IMR-90 (cell line): ENCODE data around the gene STYK1. TPM values are rescaled to one million over a fixed set of nuclear protein-coding genes. Genes with fewer than 3 reads are reported as not detected.

Source experiments
- ATAC-seq: fragments of 200-7000 bp; cut with Tn5 transposase; 2 replicates; pipeline ENCODE4 v1.9.1; 2020; ENCODE audit warnings: low read depth, mild to moderate bottlenecking, moderate library complexity
- BruUV-seq: library from RNA; stranded (reverse); fragments of 400-500 nt; replicated peaks from 2 replicates; lab custom pipeline; 2021; lab: Mats Ljungman, UMichigan
- CTCF ChIA-PET: fragments of 300-600 bp; formaldehyde crosslinking; extraction: SDS; loops from one replicate; lab custom pipeline; 2021; ENCODE audit warnings: antibody characterized with exemption; lab: Yijun Ruan, JAX
- POLR2A ChIA-PET: fragments of 300-600 bp; sonication (Branson Sonifier 250); formaldehyde crosslinking; loops from one replicate; lab custom pipeline; 2022; ENCODE audit warnings: antibody characterized with exemption; ENCODE audit not compliant: unreplicated experiment; lab: Charles Lee
- DNase-seq: peaks from one replicate; pipeline ENCODE4 v3.0.0; 2013
- H2AFZ ChIP-seq: replicated peaks from 2 replicates; pipeline ENCODE3; 2013; ENCODE audit warnings: low read length, mild to moderate bottlenecking; ENCODE audit not compliant: poor library complexity
- H2AK5ac ChIP-seq: 2 replicates; pipeline ENCODE4 v1.6.1; 2013; ENCODE audit warnings: low read depth, low read length, inconsistent platforms
- H2AK9ac ChIP-seq: replicated peaks from 2 replicates; pipeline ENCODE3; 2013; ENCODE audit warnings: mild to moderate bottlenecking, low read depth, low read length, moderate library complexity; ENCODE audit not compliant: poor library complexity
- H2BK120ac ChIP-seq: 2 replicates; pipeline ENCODE4 v1.6.1; 2013; ENCODE audit warnings: low read depth, low read length, inconsistent platforms
- H2BK15ac ChIP-seq: 3 replicates; pipeline ENCODE4 v1.6.1; 2013; ENCODE audit warnings: low read depth, low read length, inconsistent platforms
- H2BK20ac ChIP-seq: 2 replicates; pipeline ENCODE4 v1.6.1; 2013; ENCODE audit warnings: low read depth, mild to moderate bottlenecking, inconsistent platforms, low read length, moderate library complexity
- H2BK5ac ChIP-seq: 2 replicates; pipeline ENCODE4 v1.6.1; 2013; ENCODE audit warnings: mild to moderate bottlenecking, low read depth, low read length, inconsistent platforms; ENCODE audit not compliant: poor library complexity, severe bottlenecking
- H3K14ac ChIP-seq: replicated peaks from 2 replicates; pipeline ENCODE4 v1.6.1; 2013; ENCODE audit warnings: low read depth, low read length, inconsistent platforms
- H3K18ac ChIP-seq: 2 replicates; pipeline ENCODE4 v1.6.1; 2013; ENCODE audit warnings: low read depth, low read length, control low read depth
- H3K23ac ChIP-seq: 2 replicates; pipeline ENCODE4 v1.6.1; 2013; ENCODE audit warnings: low read depth, low read length, inconsistent platforms
- H3K27ac ChIP-seq: 2 replicates; pipeline ENCODE4 v1.5.1; 2013; ENCODE audit warnings: mild to moderate bottlenecking, control low read depth, low read length; ENCODE audit not compliant: insufficient read depth
- H3K27me3 ChIP-seq: 2 replicates; pipeline ENCODE4 v1.6.1; 2013; ENCODE audit warnings: low read length; ENCODE audit not compliant: control insufficient read depth, insufficient read depth
- H3K36me3 ChIP-seq: 2 replicates; pipeline ENCODE4 v1.6.1; 2013; ENCODE audit warnings: low read length, mixed read lengths; ENCODE audit not compliant: control insufficient read depth, insufficient read depth
- H3K4ac ChIP-seq: 2 replicates; pipeline ENCODE4 v1.6.1; 2013; ENCODE audit warnings: low read depth, low read length, inconsistent platforms
- H3K4me1 ChIP-seq: 2 replicates; pipeline ENCODE4 v1.6.1; 2013; ENCODE audit warnings: low read length, mixed read lengths; ENCODE audit not compliant: control insufficient read depth, insufficient read depth
- H3K4me2 ChIP-seq: 2 replicates; pipeline ENCODE4 v1.6.1; 2013; ENCODE audit warnings: low read depth, mild to moderate bottlenecking, control low read depth, low read length, moderate library complexity
- H3K4me3 ChIP-seq: 2 replicates; pipeline ENCODE4 v1.5.1; 2013; ENCODE audit warnings: low read depth, mild to moderate bottlenecking, control low read depth, low read length, moderate library complexity; ENCODE audit not compliant: insufficient read depth
- H3K56ac ChIP-seq: 2 replicates; pipeline ENCODE4 v1.6.1; 2013; ENCODE audit warnings: low read length, inconsistent platforms; ENCODE audit not compliant: insufficient read depth; ENCODE audit errors: extremely low read depth
- H3K79me1 ChIP-seq, 2 experiments: 2 replicates each; pipeline ENCODE4 v1.6.1; 2013; ENCODE audit warnings: low read length in 2 of 2, inconsistent platforms in 1 of 2, low read depth in 1 of 2
- H3K9ac ChIP-seq: 2 replicates; pipeline ENCODE4 v1.6.1; 2013; ENCODE audit warnings: low read depth, low read length, control low read depth
- H3K9me1 ChIP-seq: 2 replicates; pipeline ENCODE4 v1.6.1; 2013; ENCODE audit warnings: low read length, inconsistent platforms; ENCODE audit not compliant: insufficient read depth
- H3K9me3 ChIP-seq: 2 replicates; pipeline ENCODE4 v1.6.1; 2013; ENCODE audit warnings: low read length; ENCODE audit not compliant: control insufficient read depth, insufficient read depth
- H4K20me1 ChIP-seq: 2 replicates; pipeline ENCODE4 v1.6.1; 2013; ENCODE audit warnings: low read length, inconsistent platforms; ENCODE audit not compliant: insufficient read depth
- H4K5ac ChIP-seq: 2 replicates; pipeline ENCODE4 v1.6.1; 2013; ENCODE audit warnings: mild to moderate bottlenecking, low read depth, low read length, control low read depth
- H4K8ac ChIP-seq, 2 experiments: 2 replicates each; pipeline ENCODE4 v1.6.1; 2013; ENCODE audit warnings: low read depth in 2 of 2, low read length in 2 of 2, control low read depth in 1 of 2, inconsistent platforms in 1 of 2
- H4K91ac ChIP-seq: 2 replicates; pipeline ENCODE4 v1.6.1; 2013; ENCODE audit warnings: low read depth, low read length, inconsistent platforms; ENCODE audit not compliant: insufficient read depth
- BHLHE40 ChIP-seq: fragments of 150-350 bp; IDR thresholded peaks from 2 replicates; pipeline ENCODE4 v1.6.1; 2016; ENCODE audit warnings: mild to moderate bottlenecking, low read depth, low read length
- CEBPB ChIP-seq: IDR thresholded peaks from 2 replicates; pipeline ENCODE4 v1.6.1; 2012; ENCODE audit warnings: low read depth, low read length, improper control_type of control experiment
- CHD1 ChIP-seq: IDR thresholded peaks from 2 replicates; pipeline ENCODE4 v1.6.1; 2012; ENCODE audit warnings: low read depth, low read length, improper control_type of control experiment
- FOS ChIP-seq: fragments of 150-350 bp; IDR thresholded peaks from 2 replicates; pipeline ENCODE4 v1.6.1; 2016; ENCODE audit warnings: low read depth, low read length
- MAFK ChIP-seq: IDR thresholded peaks from 2 replicates; pipeline ENCODE4 v1.6.1; 2012; ENCODE audit warnings: low read depth, low read length, improper control_type of control experiment
- MAZ ChIP-seq: IDR thresholded peaks from 2 replicates; pipeline ENCODE4 v1.6.1; 2012; ENCODE audit warnings: low read depth, mild to moderate bottlenecking, low read length, improper control_type of control experiment, moderate library complexity, borderline replicate concordance
- MXI1 ChIP-seq: IDR thresholded peaks from 2 replicates; pipeline ENCODE4 v1.6.1; 2012; ENCODE audit warnings: low read depth, mild to moderate bottlenecking, low read length, moderate library complexity, borderline replicate concordance
- NFE2L2 ChIP-seq: fragments of 150-350 bp; IDR thresholded peaks from 2 replicates; pipeline ENCODE4 v1.6.1; 2016; ENCODE audit warnings: low read depth, mild to moderate bottlenecking, low read length
- POLR2A ChIP-seq: IDR thresholded peaks from 2 replicates; pipeline ENCODE4 v1.6.1; 2012; ENCODE audit warnings: mild to moderate bottlenecking, low read depth, low read length
- RAD21 ChIP-seq: IDR thresholded peaks from 2 replicates; pipeline ENCODE4 v1.6.1; 2012; ENCODE audit warnings: low read length, improper control_type of control experiment
- RCOR1 ChIP-seq: IDR thresholded peaks from 2 replicates; pipeline ENCODE4 v1.6.1; 2012; ENCODE audit warnings: mild to moderate bottlenecking, low read length, improper control_type of control experiment; ENCODE audit not compliant: insufficient replicate concordance
- RFX5 ChIP-seq: IDR thresholded peaks from 2 replicates; pipeline ENCODE4 v1.8.0; 2012; ENCODE audit warnings: low read depth, mild to moderate bottlenecking, low read length, moderate library complexity
- SMC3 ChIP-seq: fragments of 150-350 bp; IDR thresholded peaks from 2 replicates; pipeline ENCODE4 v1.6.1; 2016; ENCODE audit warnings: low read depth, mild to moderate bottlenecking, antibody characterized with exemption, low read length, moderate library complexity
- WGBS, 2 experiments: methylation state at CpG; one replicate each; pipeline versions ENCODE4 v1.1.5 to v1.1.7; 2013; ENCODE audit warnings: missing lambda C conversion rate in 2 of 2; ENCODE audit not compliant: insufficient read length in 1 of 2; ENCODE audit errors: extremely low coverage in 2 of 2; 5-methylcytosine and 5-hydroxymethylcytosine counted together
- dilution Hi-C: fragments of 300-500 bp; cut with HindIII; formaldehyde crosslinking; loops from one replicate; pipeline ENCODE4 v1.14.3; 2018; ENCODE audit warnings: low sequenced_read_pairs; ENCODE audit not compliant: unreplicated experiment
- in situ Hi-C: fragments of 300-500 bp; cut with MboI; formaldehyde crosslinking; loops from 3 replicates; pipeline ENCODE4 v1.14.3; 2019; ENCODE audit warnings: low sequenced_read_pairs, inconsistent platforms, mixed read lengths
- intact Hi-C: fragments of 100-400 bp; cut with micrococcal nuclease; formaldehyde crosslinking; loops from 2 replicates; pipeline ENCODE4 v1.10.0; 2022
- polyA plus RNA-seq, 3 experiments: library from polyadenylated mRNA; depleted of rRNA; stranded (reverse); fragments of >200 nt; gene quantifications; 2 replicates each; pipeline ENCODE4 v1.2.3, GENCODE V29; 2012; ENCODE audit warnings: low replicate concordance in 1 of 3
- total RNA-seq: library from RNA; depleted of rRNA; stranded (reverse); fragments of >200 nt; gene quantifications from 2 replicates; pipeline ENCODE4 v1.2.3, GENCODE V29; 2012
- TF ChIP-seq, protein P1 (sequence below): fragments of 150-350 bp; IDR thresholded peaks from 2 replicates; pipeline ENCODE4 v1.6.1; 2016; ENCODE audit warnings: low read depth, mild to moderate bottlenecking, low read length, moderate library complexity, borderline replicate concordance
- TF ChIP-seq, protein P2 (sequence below): fragments of 150-350 bp; IDR thresholded peaks from 2 replicates; pipeline ENCODE4 v1.6.1; 2017; ENCODE audit warnings: mild to moderate bottlenecking, antibody characterized with exemption, low read length, low read depth
- TF ChIP-seq, protein P3 (sequence below): conservative IDR thresholded peaks from 2 replicates; pipeline ENCODE4 v1.5.1; 2012; ENCODE audit warnings: mild to moderate bottlenecking, low read depth, low read length, improper control_type of control experiment

The STYK1 gene
- total and polyA plus RNA-seq, 2 of the 4 experiments (the other 2 are of a cell fraction) = 0.36 to 0.72 TPM

DNA sequence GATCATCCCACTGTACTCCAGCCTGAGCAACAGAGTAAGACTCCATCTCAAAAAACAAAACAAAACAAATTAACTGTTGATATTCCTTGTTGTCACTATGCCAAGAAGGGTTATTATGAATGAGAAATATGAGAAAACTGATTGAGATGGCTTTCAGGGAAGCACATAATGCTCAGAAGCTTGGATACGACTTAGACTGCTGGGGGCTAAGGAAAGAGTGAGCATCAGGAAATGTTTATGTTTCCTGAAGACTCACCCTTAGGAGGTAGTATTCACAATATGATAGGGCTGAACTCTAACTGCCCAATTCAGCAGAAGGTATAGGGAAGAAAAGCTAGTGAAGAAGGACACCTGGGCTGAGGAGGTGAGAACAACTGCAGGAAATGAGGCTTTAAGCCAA lies 6.3 kb downstream of the STYK1 start:
- no peak overlapping the region for H2BK5ac ChIP-seq
- no peaks in the 10 kb centered on the region for H4K20me1 ChIP-seq
- no peak overlapping the region for H3K9ac ChIP-seq
- DNase-seq = no peak
- H4K91ac ChIP-seq = no peak overlapping the region
- H4K8ac ChIP-seq = no peak overlapping the region
- H3K9me1 ChIP-seq = no peaks in the 10 kb centered on the region
- H3K4ac ChIP-seq = no peak overlapping the region
- no peaks in the 10 kb centered on the region for H3K79me1 ChIP-seq
- H2AK9ac ChIP-seq = no peak overlapping the region
- H3K14ac ChIP-seq = no peak overlapping the region
- no CpG with 5 or more reads among the region's 1 CpG for WGBS, 2 experiments
- no peak overlapping the region for H2BK120ac ChIP-seq
- H4K5ac ChIP-seq = no peak overlapping the region
- ChIA-PET POLR2A (no interaction called here), CTCF (interaction anchor here (0.5 to 0.7 kb wide), 2 partner anchors 25 to 201 kb away, joined by 3 read pairs; no protein-coding TSS in a partner anchor)
- no peak overlapping the region for H2AFZ ChIP-seq
- H3K23ac ChIP-seq = no peak overlapping the region
- no peak overlapping the region for H3K56ac ChIP-seq
- no peak overlapping the region for H3K27ac ChIP-seq
- intact Hi-C loops (loop anchor here (5.0 kb wide), 1 partner anchor 45 kb away; no protein-coding TSS in a partner anchor), dilution Hi-C loops (no loop called here), in situ Hi-C loops (no loop called here)
- H2BK15ac ChIP-seq = no peak overlapping the region
- H2BK20ac ChIP-seq = no peak overlapping the region
- H3K4me2 ChIP-seq = no peak overlapping the region
- no peaks in the 10 kb centered on the region for H3K36me3 ChIP-seq
- ATAC-seq = no peak
- no peak overlapping the region for H3K4me3 ChIP-seq
- no peak overlapping the region for H2AK5ac ChIP-seq
- TF ChIP-seq CEBPB (no peak), SMC3 (no peak), MAFK (no peak), BHLHE40 (no peak), MAZ (no peak), POLR2A (no peak), FOS (no peak), CHD1 (no peak), MXI1 (no peak), RAD21 (no peak), RFX5 (no peak), RCOR1 (no peak), NFE2L2 (no peak)
- TF ChIP-seq, protein P1, sequence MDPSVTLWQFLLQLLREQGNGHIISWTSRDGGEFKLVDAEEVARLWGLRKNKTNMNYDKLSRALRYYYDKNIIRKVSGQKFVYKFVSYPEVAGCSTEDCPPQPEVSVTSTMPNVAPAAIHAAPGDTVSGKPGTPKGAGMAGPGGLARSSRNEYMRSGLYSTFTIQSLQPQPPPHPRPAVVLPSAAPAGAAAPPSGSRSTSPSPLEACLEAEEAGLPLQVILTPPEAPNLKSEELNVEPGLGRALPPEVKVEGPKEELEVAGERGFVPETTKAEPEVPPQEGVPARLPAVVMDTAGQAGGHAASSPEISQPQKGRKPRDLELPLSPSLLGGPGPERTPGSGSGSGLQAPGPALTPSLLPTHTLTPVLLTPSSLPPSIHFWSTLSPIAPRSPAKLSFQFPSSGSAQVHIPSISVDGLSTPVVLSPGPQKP = no peak
- TF ChIP-seq, protein P2, sequence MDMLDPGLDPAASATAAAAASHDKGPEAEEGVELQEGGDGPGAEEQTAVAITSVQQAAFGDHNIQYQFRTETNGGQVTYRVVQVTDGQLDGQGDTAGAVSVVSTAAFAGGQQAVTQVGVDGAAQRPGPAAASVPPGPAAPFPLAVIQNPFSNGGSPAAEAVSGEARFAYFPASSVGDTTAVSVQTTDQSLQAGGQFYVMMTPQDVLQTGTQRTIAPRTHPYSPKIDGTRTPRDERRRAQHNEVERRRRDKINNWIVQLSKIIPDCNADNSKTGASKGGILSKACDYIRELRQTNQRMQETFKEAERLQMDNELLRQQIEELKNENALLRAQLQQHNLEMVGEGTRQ = no peak
- TF ChIP-seq, protein P3, sequence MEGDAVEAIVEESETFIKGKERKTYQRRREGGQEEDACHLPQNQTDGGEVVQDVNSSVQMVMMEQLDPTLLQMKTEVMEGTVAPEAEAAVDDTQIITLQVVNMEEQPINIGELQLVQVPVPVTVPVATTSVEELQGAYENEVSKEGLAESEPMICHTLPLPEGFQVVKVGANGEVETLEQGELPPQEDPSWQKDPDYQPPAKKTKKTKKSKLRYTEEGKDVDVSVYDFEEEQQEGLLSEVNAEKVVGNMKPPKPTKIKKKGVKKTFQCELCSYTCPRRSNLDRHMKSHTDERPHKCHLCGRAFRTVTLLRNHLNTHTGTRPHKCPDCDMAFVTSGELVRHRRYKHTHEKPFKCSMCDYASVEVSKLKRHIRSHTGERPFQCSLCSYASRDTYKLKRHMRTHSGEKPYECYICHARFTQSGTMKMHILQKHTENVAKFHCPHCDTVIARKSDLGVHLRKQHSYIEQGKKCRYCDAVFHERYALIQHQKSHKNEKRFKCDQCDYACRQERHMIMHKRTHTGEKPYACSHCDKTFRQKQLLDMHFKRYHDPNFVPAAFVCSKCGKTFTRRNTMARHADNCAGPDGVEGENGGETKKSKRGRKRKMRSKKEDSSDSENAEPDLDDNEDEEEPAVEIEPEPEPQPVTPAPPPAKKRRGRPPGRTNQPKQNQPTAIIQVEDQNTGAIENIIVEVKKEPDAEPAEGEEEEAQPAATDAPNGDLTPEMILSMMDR = no peak
- peaks cover 10% of the 10 kb centered on the region for H3K27me3 ChIP-seq
- H3K9me3 ChIP-seq = no peaks in the 10 kb centered on the region
- H3K4me1 ChIP-seq = no peaks in the 10 kb centered on the region
- H3K18ac ChIP-seq = no peak overlapping the region
- BruUV-seq = no TSS peak
